Measurements from ENCODE around the gene RHOU.
"Not testable (repeated sequence)": the region's sequence is repeated elsewhere in the genome, so short reads cannot be mapped to it uniquely, and the experiment has no call there.

Gene RHOU

GRCh38 chr1:228755800-228756199 is 20.5 kb downstream of the RHOU start:
- DNase-seq (ENCODE audit: low spot score) (no peak), FAIRE-seq (no peak)

- no peak for DNase-seq (ENCODE audit: low spot score)
- FAIRE-seq = no peak
Observed at GRCh38 chr1:228756457-228756856, 21.2 kb downstream of the RHOU start.

- no peak for FAIRE-seq
- no peak for DNase-seq (ENCODE audit: low spot score)
Observed at GRCh38 chr1:228758447-228758846, 23.2 kb downstream of the RHOU start.

- no peak for DNase-seq (ENCODE audit: low spot score)
- FAIRE-seq = no peak
Observed at GRCh38 chr1:228760979-228761378, 25.7 kb downstream of the RHOU start.

- DNase-seq (ENCODE audit: low spot score) (no peak), FAIRE-seq (no peak)
Observed at GRCh38 chr1:228763561-228763960, 28.3 kb downstream of the RHOU start.

- DNase-seq (ENCODE audit: low spot score) (no peak), FAIRE-seq (no peak)
Observed at GRCh38 chr1:228765168-228765946, 30.1 kb downstream of the RHOU start.

- no peak for FAIRE-seq
- no peak for DNase-seq (ENCODE audit: low spot score)
Observed at GRCh38 chr1:228766788-228767187, 31.5 kb downstream of the RHOU start.

GRCh38 chr1:228767636-228768354 is 32.5 kb downstream of the RHOU start:
- DNase-seq (ENCODE audit: low spot score) (no peak), FAIRE-seq (no peak)

- FAIRE-seq (no peak), DNase-seq (ENCODE audit: low spot score) (no peak)
Observed at GRCh38 chr1:228768355-228769000, 33.2 kb downstream of the RHOU start.

- no peak for FAIRE-seq
- no peak for DNase-seq (ENCODE audit: low spot score)
Observed at GRCh38 chr1:228770779-228771223, 35.5 kb downstream of the RHOU start.

- FAIRE-seq (no peak), DNase-seq (ENCODE audit: low spot score) (no peak)
Observed at GRCh38 chr1:228772516-228773212, 37.4 kb downstream of the RHOU start.

- not testable (repeated sequence) for FAIRE-seq; DNase-seq (ENCODE audit: low spot score)
Observed at GRCh38 chr1:228775946-228776345, 40.7 kb downstream of the RHOU start.

- FAIRE-seq = no peak
- no peak for DNase-seq (ENCODE audit: low spot score)
Observed at GRCh38 chr1:228776449-228776848, 41.2 kb downstream of the RHOU start.

- FAIRE-seq = no peak
- DNase-seq (ENCODE audit: low spot score) = no peak
Observed at GRCh38 chr1:228777236-228777635, 42.0 kb downstream of the RHOU start.

- FAIRE-seq = no peak
- DNase-seq (ENCODE audit: low spot score) = no peak
Observed at GRCh38 chr1:228778026-228778425, 42.7 kb downstream of the RHOU start.

GRCh38 chr1:228778466-228778865 is 43.2 kb downstream of the RHOU start:
- FAIRE-seq (no peak), DNase-seq (ENCODE audit: low spot score) (no peak)

- DNase-seq (ENCODE audit: low spot score) (no peak), FAIRE-seq (no peak)
Observed at GRCh38 chr1:228778961-228779360, 43.7 kb downstream of the RHOU start.

GRCh38 chr1:228781161-228781808 is 46.0 kb downstream of the RHOU start:
- DNase-seq (ENCODE audit: low spot score) (no peak), FAIRE-seq (no peak)

GRCh38 chr1:228781809-228782661 is 46.8 kb downstream of the RHOU start:
- peak; percentile 95 for FAIRE-seq
- no peak for DNase-seq (ENCODE audit: low spot score)
